Neural cell (in vitro differentiated cells): ENCODE data around the gene KIF16B. TPM values are rescaled to one million over a fixed set of nuclear protein-coding genes. Genes with fewer than 3 reads are reported as not detected.

Source experiments
- H2AFZ ChIP-seq: fragments of 200-600, 300-800 bp; sonication (generic), shearing (Covaris generic); 2 replicates; pipeline ENCODE4 v1.6.0; 2014; ENCODE audit warnings: low read depth, mild to moderate bottlenecking, antibody characterized with exemption, low read length, moderate library complexity
- H3F3A ChIP-seq: fragments of 200-600 bp; shearing (Covaris generic); 2 replicates; pipeline ENCODE4 v1.6.1; 2016; ENCODE audit warnings: mild to moderate bottlenecking, moderate library complexity, mixed read lengths, antibody characterized with exemption, low read length; ENCODE audit not compliant: insufficient read depth, poor library complexity, severe bottlenecking
- H3K27ac ChIP-seq: fragments of 200-600, 300-800 bp; sonication (generic), shearing (Covaris generic); 2 replicates; pipeline ENCODE4 v1.5.1; 2014; ENCODE audit warnings: mild to moderate bottlenecking, low read length, moderate library complexity
- H3K27me3 ChIP-seq: fragments of 300-800, 200-600 bp; sonication (generic), shearing (Covaris generic); 2 replicates; pipeline ENCODE4 v1.6.0; 2014; ENCODE audit warnings: mild to moderate bottlenecking, low read depth, low read length, moderate library complexity; ENCODE audit not compliant: insufficient read depth
- H3K36me3 ChIP-seq: fragments of 300-800, 200-600 bp; sonication (generic), shearing (Covaris generic); 2 replicates; pipeline ENCODE4 v1.5.1; 2014; ENCODE audit warnings: mild to moderate bottlenecking, antibody characterized with exemption, low read length, moderate library complexity; ENCODE audit not compliant: insufficient read depth
- H3K4me2 ChIP-seq: fragments of 300-800, 200-600 bp; sonication (generic), shearing (Covaris generic); 2 replicates; pipeline ENCODE4 v1.6.0; 2014; ENCODE audit warnings: mild to moderate bottlenecking, low read length
- H3K4me3 ChIP-seq: fragments of 300-800, 200-600 bp; sonication (generic), shearing (Covaris generic); 2 replicates; pipeline ENCODE4 v1.5.1; 2014; ENCODE audit warnings: mild to moderate bottlenecking, low read length, moderate library complexity
- H3K79me2 ChIP-seq: fragments of 200-600 bp; shearing (Covaris generic); replicated peaks from 2 replicates; pipeline ENCODE4 v1.6.0; 2014; ENCODE audit warnings: mild to moderate bottlenecking, low read length, moderate library complexity; ENCODE audit not compliant: insufficient read depth
- H3K9ac ChIP-seq: fragments of 300-800, 200-600 bp; sonication (generic), shearing (Covaris generic); 2 replicates; pipeline ENCODE4 v1.6.1; 2016; ENCODE audit warnings: mild to moderate bottlenecking, low read length, mixed read lengths
- H3K9me2 ChIP-seq: fragments of 200-600 bp; shearing (Covaris generic); 2 replicates; pipeline ENCODE4 v1.6.1; 2016; ENCODE audit warnings: mild to moderate bottlenecking, low read length, mixed read lengths; ENCODE audit not compliant: insufficient read depth
- H3K9me3 ChIP-seq: fragments of 200-600, 300-800 bp; sonication (generic), shearing (Covaris generic); 2 replicates; pipeline ENCODE4 v1.6.1; 2016; ENCODE audit warnings: mild to moderate bottlenecking, mixed run types, low read length, moderate library complexity, mixed read lengths
- H4K20me1 ChIP-seq: fragments of 200-600 bp; shearing (Covaris generic); 2 replicates; pipeline ENCODE4 v1.6.1; 2016; ENCODE audit warnings: mild to moderate bottlenecking, mixed run types; ENCODE audit not compliant: insufficient read depth
- CTCF ChIP-seq: fragments of 450-650 bp; IDR thresholded peaks from 2 replicates; pipeline ENCODE4 v1.5.1; 2014; ENCODE audit warnings: antibody characterized with exemption, mild to moderate bottlenecking, moderate library complexity; ENCODE audit not compliant: poor library complexity, severe bottlenecking
- EP300 ChIP-seq: fragments of 450-650 bp; conservative IDR thresholded peaks from 2 replicates; pipeline ENCODE4 v1.6.1; 2014; ENCODE audit warnings: antibody characterized with exemption, mild to moderate bottlenecking, moderate library complexity; ENCODE audit not compliant: poor library complexity, severe bottlenecking
- EZH2 ChIP-seq: fragments of 200-600, 300-800 bp; shearing (Covaris generic), sonication (generic); IDR thresholded peaks from 2 replicates; pipeline ENCODE4 v1.6.1; 2014; ENCODE audit warnings: antibody characterized with exemption, low read length, borderline replicate concordance, mild to moderate bottlenecking; ENCODE audit not compliant: insufficient read depth, poor library complexity, severe bottlenecking
- MXI1 ChIP-seq: fragments of 450-650 bp; conservative IDR thresholded peaks from 2 replicates; pipeline ENCODE4 v1.6.1; 2014; ENCODE audit warnings: antibody characterized with exemption, mild to moderate bottlenecking; ENCODE audit not compliant: poor library complexity, severe bottlenecking
- POLR2AphosphoS5 ChIP-seq: IDR thresholded peaks from 2 replicates; pipeline ENCODE4 v1.6.1; 2012
- RAD21 ChIP-seq: fragments of 450-650 bp; conservative IDR thresholded peaks from 2 replicates; pipeline ENCODE4 v1.6.1; 2014; ENCODE audit warnings: antibody characterized with exemption, mild to moderate bottlenecking, moderate library complexity
- SMC3 ChIP-seq: fragments of 450-650 bp; conservative IDR thresholded peaks from 2 replicates; pipeline ENCODE4 v1.6.1; 2014; ENCODE audit warnings: antibody characterized with exemption, mild to moderate bottlenecking, moderate library complexity; ENCODE audit not compliant: poor library complexity
- TAF1 ChIP-seq: IDR thresholded peaks from 2 replicates; pipeline ENCODE4 v1.6.1; 2012; ENCODE audit warnings: low read depth
- polyA plus RNA-seq: library from polyadenylated mRNA; depleted of rRNA; stranded (reverse); fragments of >200 nt; gene quantifications from 2 replicates; pipeline ENCODE4 v1.2.3, GENCODE V29; 2014
- TF ChIP-seq, protein P1 (sequence below): IDR thresholded peaks from 2 replicates; pipeline ENCODE4 v1.6.1; 2012; ENCODE audit warnings: borderline replicate concordance

KIF16B gene
- polyA plus RNA-seq, 1 donor from 2014 or later: 3.8 TPM

DNA sequence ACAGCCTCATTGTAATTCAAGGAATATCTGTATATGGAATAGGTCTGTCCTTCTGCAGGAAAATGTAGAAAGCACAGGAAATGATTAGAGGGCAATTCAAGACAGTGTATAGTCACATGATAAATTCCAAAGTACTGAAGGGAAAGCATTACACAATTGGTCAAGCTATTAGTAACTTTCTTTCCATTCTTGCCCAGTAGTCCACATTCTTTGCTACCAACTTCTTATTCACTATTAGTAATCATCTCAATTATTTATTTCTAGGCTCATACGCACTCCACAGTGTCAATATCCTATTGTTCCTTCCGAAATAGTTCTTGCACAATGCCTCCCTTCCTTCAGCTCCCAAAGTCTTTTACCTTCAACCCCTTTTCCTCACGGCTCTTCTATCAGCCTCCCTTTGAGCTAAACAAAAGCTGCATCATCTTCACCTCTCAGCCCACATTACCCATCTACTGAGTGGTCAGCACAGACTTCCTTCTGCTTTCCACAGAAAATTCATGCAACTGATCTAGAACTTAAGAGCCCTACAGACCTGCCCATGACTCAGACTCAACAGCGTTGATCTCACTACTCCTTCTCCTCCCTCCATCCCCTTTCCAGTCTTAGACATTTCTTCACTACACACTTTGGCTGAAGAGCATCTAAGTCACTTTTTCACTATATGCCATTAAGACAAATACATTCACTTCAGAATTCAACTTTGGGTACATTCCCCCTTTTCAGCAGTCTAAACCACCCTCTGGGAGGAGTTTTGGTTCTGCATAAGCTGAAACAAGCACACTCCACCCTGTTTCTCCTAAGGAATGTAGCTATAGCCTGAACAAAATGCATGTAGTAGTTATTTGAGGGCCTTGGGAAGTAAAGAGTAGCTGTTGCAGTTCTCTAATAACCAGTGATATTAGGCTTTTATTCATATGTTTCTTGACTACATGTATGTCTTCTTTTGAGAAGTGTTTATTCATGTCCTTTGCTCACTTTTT is 157.9 kb downstream of the KIF16B start:
- no peaks in the 10 kb centered on the region for H3K9me3 ChIP-seq
- H3K27me3 ChIP-seq: no peaks in the 10 kb centered on the region
- TF ChIP-seq SMC3 (no peak), CTCF (no peak), TAF1 (no peak), EP300 (no peak), POLR2AphosphoS5 (no peak), RAD21 (no peak), MXI1 (no peak), EZH2 (no peak)
- TF ChIP-seq, protein P1, sequence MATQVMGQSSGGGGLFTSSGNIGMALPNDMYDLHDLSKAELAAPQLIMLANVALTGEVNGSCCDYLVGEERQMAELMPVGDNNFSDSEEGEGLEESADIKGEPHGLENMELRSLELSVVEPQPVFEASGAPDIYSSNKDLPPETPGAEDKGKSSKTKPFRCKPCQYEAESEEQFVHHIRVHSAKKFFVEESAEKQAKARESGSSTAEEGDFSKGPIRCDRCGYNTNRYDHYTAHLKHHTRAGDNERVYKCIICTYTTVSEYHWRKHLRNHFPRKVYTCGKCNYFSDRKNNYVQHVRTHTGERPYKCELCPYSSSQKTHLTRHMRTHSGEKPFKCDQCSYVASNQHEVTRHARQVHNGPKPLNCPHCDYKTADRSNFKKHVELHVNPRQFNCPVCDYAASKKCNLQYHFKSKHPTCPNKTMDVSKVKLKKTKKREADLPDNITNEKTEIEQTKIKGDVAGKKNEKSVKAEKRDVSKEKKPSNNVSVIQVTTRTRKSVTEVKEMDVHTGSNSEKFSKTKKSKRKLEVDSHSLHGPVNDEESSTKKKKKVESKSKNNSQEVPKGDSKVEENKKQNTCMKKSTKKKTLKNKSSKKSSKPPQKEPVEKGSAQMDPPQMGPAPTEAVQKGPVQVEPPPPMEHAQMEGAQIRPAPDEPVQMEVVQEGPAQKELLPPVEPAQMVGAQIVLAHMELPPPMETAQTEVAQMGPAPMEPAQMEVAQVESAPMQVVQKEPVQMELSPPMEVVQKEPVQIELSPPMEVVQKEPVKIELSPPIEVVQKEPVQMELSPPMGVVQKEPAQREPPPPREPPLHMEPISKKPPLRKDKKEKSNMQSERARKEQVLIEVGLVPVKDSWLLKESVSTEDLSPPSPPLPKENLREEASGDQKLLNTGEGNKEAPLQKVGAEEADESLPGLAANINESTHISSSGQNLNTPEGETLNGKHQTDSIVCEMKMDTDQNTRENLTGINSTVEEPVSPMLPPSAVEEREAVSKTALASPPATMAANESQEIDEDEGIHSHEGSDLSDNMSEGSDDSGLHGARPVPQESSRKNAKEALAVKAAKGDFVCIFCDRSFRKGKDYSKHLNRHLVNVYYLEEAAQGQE: no peak
- no peak overlapping the region for H3K4me3 ChIP-seq
- no peak overlapping the region for H3K4me2 ChIP-seq
- no peak overlapping the region for H3K9ac ChIP-seq
- H3K9me2 ChIP-seq: no peaks in the 10 kb centered on the region
- no peaks in the 10 kb centered on the region for H3K36me3 ChIP-seq
- H2AFZ ChIP-seq: no peak overlapping the region
- H3K27ac ChIP-seq: no peak overlapping the region
- no peaks in the 10 kb centered on the region for H3K79me2 ChIP-seq
- no peaks in the 10 kb centered on the region for H4K20me1 ChIP-seq
- no peaks in the 10 kb centered on the region for H3F3A ChIP-seq

DNA sequence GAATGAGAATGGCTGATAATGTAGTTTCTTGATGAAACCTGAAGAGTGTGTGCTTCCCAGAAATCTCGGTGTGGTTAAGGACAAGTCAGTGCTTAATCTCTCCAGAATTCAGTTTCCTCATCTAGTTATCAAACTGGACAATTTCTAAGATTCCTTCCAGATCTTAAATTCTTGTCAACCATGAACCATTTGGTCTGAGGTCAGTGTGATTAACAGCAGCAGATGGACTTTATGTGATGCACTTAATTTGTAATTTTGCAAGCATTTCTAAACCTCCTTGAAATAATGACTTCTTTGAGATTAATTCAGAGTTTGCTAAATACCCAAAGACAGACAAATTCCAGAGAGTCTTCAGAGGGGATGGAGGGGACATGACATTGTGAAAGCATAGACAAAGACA is 160.3 kb downstream of the KIF16B start:
- H3K9ac ChIP-seq: no peak overlapping the region
- H3K4me3 ChIP-seq: no peak overlapping the region
- no peak overlapping the region for H3K4me2 ChIP-seq
- H2AFZ ChIP-seq: no peak overlapping the region
- H3K36me3 ChIP-seq: no peaks in the 10 kb centered on the region
- H3F3A ChIP-seq: no peaks in the 10 kb centered on the region
- H4K20me1 ChIP-seq: no peaks in the 10 kb centered on the region
- no peaks in the 10 kb centered on the region for H3K27me3 ChIP-seq
- TF ChIP-seq, protein P1: no peak
- TF ChIP-seq RAD21 (no peak), EZH2 (no peak), MXI1 (no peak), TAF1 (no peak), SMC3 (no peak), POLR2AphosphoS5 (no peak), CTCF (no peak)
- H3K9me3 ChIP-seq: no peaks in the 10 kb centered on the region
- no peaks in the 10 kb centered on the region for H3K79me2 ChIP-seq
- no peaks in the 10 kb centered on the region for H3K9me2 ChIP-seq
- no peak overlapping the region for H3K27ac ChIP-seq
